Lower lobe of right lung (tissue), 2 donors: ENCODE measurements around the gene NPPB. TPM values are rescaled to one million over a fixed set of nuclear protein-coding genes. Genes with fewer than 3 reads are reported as not detected.

ENCODE experiments used
- ATAC-seq, 2 donors: fragments of 200-7000 bp; cut with Tn5 transposase; one replicate each; pipeline ENCODE4 v1.9.1; 2020 to 2022; ENCODE audit warnings: mild to moderate bottlenecking in 2 of 2, moderate library complexity in 2 of 2
- DNase-seq: peaks from one replicate; pipeline ENCODE4 v3.0.0-alpha.2; 2020
- H3K27ac ChIP-seq: fragments of 200-600 bp; one replicate; pipeline ENCODE4 v1.8.0; 2022
- H3K27me3 ChIP-seq: fragments of 200-600 bp; one replicate; pipeline ENCODE4 v1.8.0; 2022; ENCODE audit warnings: low read depth
- H3K36me3 ChIP-seq: fragments of 200-600 bp; one replicate; pipeline ENCODE4 v1.8.0; 2022; ENCODE audit warnings: mild to moderate bottlenecking
- H3K4me1 ChIP-seq: fragments of 200-600 bp; one replicate; pipeline ENCODE4 v1.8.0; 2022
- H3K4me3 ChIP-seq: fragments of 200-600 bp; one replicate; pipeline ENCODE4 v1.8.0; 2022; ENCODE audit warnings: mild to moderate bottlenecking
- H3K9me3 ChIP-seq: fragments of 200-600 bp; one replicate; pipeline ENCODE4 v1.8.0; 2022
- CTCF ChIP-seq: fragments of 200-600 bp; IDR thresholded peaks from one replicate; pipeline ENCODE4 v1.8.0; 2022; ENCODE audit warnings: antibody characterized with exemption, mild to moderate bottlenecking
- intact Hi-C: fragments of 100-400 bp; cut with DNase I; formaldehyde crosslinking; loops from one replicate; pipeline ENCODE4 v1.11.0; 2022
- total RNA-seq: library from RNA; stranded (reverse); fragmentation: NEBNext Ultra II Directional; extraction: Animal tissue kit (Norgen Biotek cat#: 25700); gene quantifications from one replicate; pipeline ENCODE4 v1.2.1, GENCODE V29; 2021
- donor health status: DM: no; HTN: yes; CAD: no; lungs with severe emphysema.

Gene NPPB
- total RNA-seq, 1 donor from 2014 or later, result not detected

GRCh38 chr1:11854519-11854918 lies 4.2 kb downstream of the NPPB start:
- DNase-seq (no peak), ATAC-seq (no peak)
- Histone ChIP-seq H3K9me3 (no peaks in the 10 kb centered on the region), H3K27ac (no peak overlapping the region), H3K4me1 (no peaks in the 10 kb centered on the region), H3K4me3 (no peak overlapping the region), H3K36me3 (no peaks in the 10 kb centered on the region), H3K27me3 (peaks cover 45% of the 10 kb centered on the region)
- intact Hi-C loops, result no loop called here
- no peak for TF ChIP-seq CTCF

- no peak for TF ChIP-seq CTCF
- intact Hi-C loops, result no loop called here
- H3K27me3 ChIP-seq, result peaks cover 12% of the 10 kb centered on the region
- H3K4me3 ChIP-seq, result no peak overlapping the region
- H3K4me1 ChIP-seq, result no peaks in the 10 kb centered on the region
- ATAC-seq (peak in 1 of 2 donors; percentile 12), DNase-seq (no peak)
- no peak overlapping the region for H3K27ac ChIP-seq
- H3K36me3 ChIP-seq, result peaks cover 13% of the 10 kb centered on the region
- H3K9me3 ChIP-seq, result no peaks in the 10 kb centered on the region
Observed at GRCh38 chr1:11851180-11851579, 7.6 kb downstream of the NPPB start.

GRCh38 chr1:11850156-11850555 lies 8.6 kb downstream of the NPPB start:
- Histone ChIP-seq H3K4me1 (no peaks in the 10 kb centered on the region), H3K9me3 (no peaks in the 10 kb centered on the region), H3K27me3 (peaks cover 6% of the 10 kb centered on the region), H3K27ac (no peak overlapping the region), H3K36me3 (peaks cover 13% of the 10 kb centered on the region), H3K4me3 (no peak overlapping the region)
- ATAC-seq, result no peak
- intact Hi-C loops, result no loop called here
- DNase-seq, result no peak
- TF ChIP-seq CTCF, result no peak

GRCh38 chr1:11848373-11848700 lies 10.4 kb downstream of the NPPB start:
- TF ChIP-seq CTCF, result no peak
- no peaks in the 10 kb centered on the region for H3K9me3 ChIP-seq
- no peaks in the 10 kb centered on the region for H3K27me3 ChIP-seq
- no peak overlapping the region for H3K4me3 ChIP-seq
- H3K4me1 ChIP-seq, result no peaks in the 10 kb centered on the region
- intact Hi-C loops, result no loop called here
- peaks cover 31% of the 10 kb centered on the region for H3K36me3 ChIP-seq
- DNase-seq (no peak), ATAC-seq (no peak)
- H3K27ac ChIP-seq, result no peak overlapping the region

- intact Hi-C loops, result no loop called here
- H3K27me3 ChIP-seq, result no peaks in the 10 kb centered on the region
- peaks cover 36% of the 10 kb centered on the region for H3K36me3 ChIP-seq
- no peak for TF ChIP-seq CTCF
- DNase-seq (no peak), ATAC-seq (no peak)
- H3K9me3 ChIP-seq, result no peaks in the 10 kb centered on the region
- peaks cover 4% of the 10 kb centered on the region for H3K4me1 ChIP-seq
- no peak within 1 kb of the TSS for H3K4me3 ChIP-seq
- no peak within 1 kb of the TSS for H3K27ac ChIP-seq
Observed at GRCh38 chr1:11847667-11848372, 10.9 kb downstream of the NPPB start, which contains the start of gene NPPA. TSS of gene NPPA (minus strand) at chr1:11847783. CDS start at chr1:11847684, 99 bp downstream.
